HepG2 (cell line): ENCODE measurements around the gene IGFBP6. TPM values are rescaled to one million over a fixed set of nuclear protein-coding genes. Genes with fewer than 3 reads are reported as not detected.
A peak's percentile ranks its signal among the peaks of the same experiment; 100 is the strongest.

ENCODE experiments used
- ATAC-seq: fragments of 200-7000 bp; cut with Tn5 transposase; 3 replicates; pipeline ENCODE4 v1.9.1; 2020; ENCODE audit warnings: mild to moderate bottlenecking, moderate library complexity
- BruUV-seq: library from RNA; stranded (reverse); fragments of 400-500 nt; replicated peaks from 2 replicates; lab custom pipeline; 2021; lab: Mats Ljungman, UMichigan
- CTCF ChIA-PET: fragments of 300-600 bp; formaldehyde crosslinking; extraction: SDS; loops from one replicate; lab custom pipeline; 2021; ENCODE audit warnings: low total read pairs, inconsistent platforms, low intra/inter-chr PET ratio; lab: Yijun Ruan, JAX
- POLR2A ChIA-PET: fragments of 350-600 bp; sonication (Branson Sonifier 250); formaldehyde crosslinking; loops from one replicate; lab custom pipeline; 2020; ENCODE audit warnings: antibody characterized with exemption, inconsistent platforms; lab: Yijun Ruan, JAX
- DNase-seq: peaks from one replicate; pipeline ENCODE4 v3.0.0-alpha.2; 2015; ENCODE audit warnings: low spot score
- FAIRE-seq: peaks from 3 replicates; lab custom pipeline; 2011; peaks lifted over from hg19 to GRCh38; lab: Jason Lieb, UNC
- H2AFZ ChIP-seq: one replicate; pipeline ENCODE4 v1.6.1; 2011; ENCODE audit warnings: low read length, inconsistent platforms
- H3K27ac ChIP-seq: fragments of 300-600 bp; 3 replicates; pipeline ENCODE4 v1.8.0; 2011; ENCODE audit warnings: mixed run types, mild to moderate bottlenecking, mixed read lengths, low read length, inconsistent platforms; ENCODE audit not compliant: insufficient read depth; ENCODE audit errors: extremely low read length
- H3K27me3 ChIP-seq, 2 experiments: fragments of 200-600 bp in 1 of 2; 2 replicates in 1 of 2; 3 replicates in 1 of 2; pipeline versions ENCODE4 v1.6.0 to v1.8.0; 2011; ENCODE audit warnings: low read length in 2 of 2, mild to moderate bottlenecking in 2 of 2, moderate library complexity in 2 of 2, inconsistent platforms in 1 of 2; ENCODE audit not compliant: insufficient read depth in 2 of 2, control insufficient read depth in 1 of 2
- H3K36me3 ChIP-seq, 2 experiments: fragments of 200-600 bp in 1 of 2; replicated peaks in 1 of 2; 2 replicates in 1 of 2; 3 replicates in 1 of 2; pipeline versions ENCODE4 v1.5.1 to v1.8.0; 2011; ENCODE audit warnings: low read length in 2 of 2, inconsistent platforms in 1 of 2; ENCODE audit not compliant: insufficient read depth in 2 of 2, control insufficient read depth in 1 of 2
- H3K4me1 ChIP-seq: 2 replicates; pipeline ENCODE4 v1.5.1; 2012; ENCODE audit warnings: low read length, inconsistent platforms; ENCODE audit not compliant: insufficient read depth
- H3K4me2 ChIP-seq: 2 replicates; pipeline ENCODE4 v1.6.0; 2011; ENCODE audit warnings: low read depth, low read length, inconsistent platforms
- H3K4me3 ChIP-seq, 3 experiments: fragments of 200-600 bp in 1 of 3; sonication (generic), shearing (Covaris generic) in 1 of 3; replicated peaks in 1 of 3; 2 replicates each; pipeline ENCODE4 v1.5.1; 2011 to 2016; ENCODE audit warnings: low read length in 3 of 3, inconsistent platforms in 2 of 3, low read depth in 2 of 3, mild to moderate bottlenecking in 2 of 3, control low read depth in 1 of 3, mixed read lengths in 1 of 3; ENCODE audit not compliant: insufficient read depth in 1 of 3
- H3K79me2 ChIP-seq: one replicate; pipeline ENCODE4 v1.6.1; 2011; ENCODE audit warnings: low read length, inconsistent platforms; ENCODE audit not compliant: insufficient read depth
- H3K9ac ChIP-seq: 2 replicates; pipeline ENCODE4 v1.6.0; 2011; ENCODE audit warnings: mild to moderate bottlenecking, low read depth, low read length, inconsistent platforms; ENCODE audit not compliant: insufficient read depth
- H3K9me3 ChIP-seq: 2 replicates; pipeline ENCODE4 v1.5.1; 2012; ENCODE audit warnings: mild to moderate bottlenecking, low read length
- H4K20me1 ChIP-seq: 2 replicates; pipeline ENCODE4 v1.6.0; 2011; ENCODE audit warnings: inconsistent platforms, mild to moderate bottlenecking, low read length, moderate library complexity; ENCODE audit not compliant: insufficient read depth
- HNRNPL ChIP-seq: fragments of 200-400 bp; formaldehyde crosslinking; IDR thresholded peaks from 2 replicates; pipeline ENCODE4 v1.6.1; 2017; ENCODE audit warnings: mild to moderate bottlenecking, low read depth, low read length
- HOXA5 ChIP-seq: sonication (generic); formaldehyde crosslinking; IDR thresholded peaks from 2 replicates; pipeline ENCODE4 v1.4.0; 2020; ENCODE audit warnings: missing genetic modification reagents
- MED13 ChIP-seq: sonication (generic); formaldehyde crosslinking; IDR thresholded peaks from 2 replicates; pipeline ENCODE4 v1.5.0; 2020; ENCODE audit warnings: missing genetic modification reagents
- RBFOX2 ChIP-seq: fragments of 200-400 bp; formaldehyde crosslinking; IDR thresholded peaks from 2 replicates; pipeline ENCODE4 v1.6.1; 2017; ENCODE audit warnings: low read depth, mild to moderate bottlenecking, low read length
- SMAD1 ChIP-seq: sonication (generic); formaldehyde crosslinking; IDR thresholded peaks from 2 replicates; pipeline ENCODE4 v1.4.0; 2020; ENCODE audit warnings: missing genetic modification reagents, low read depth, mild to moderate bottlenecking, borderline replicate concordance
- ZNF589 ChIP-seq: sonication (generic); formaldehyde crosslinking; conservative IDR thresholded peaks from 2 replicates; pipeline ENCODE4 v1.8.0; 2022; ENCODE audit warnings: mild to moderate bottlenecking, moderate library complexity, missing genetic modification reagents
- ZNF605 ChIP-seq: sonication (generic); formaldehyde crosslinking; IDR thresholded peaks from 2 replicates; pipeline ENCODE4 v1.8.0; 2022; ENCODE audit warnings: mild to moderate bottlenecking, missing genetic modification reagents
- ZNF891 ChIP-seq: sonication (generic); formaldehyde crosslinking; IDR thresholded peaks from 2 replicates; pipeline ENCODE4 v1.5.0; 2020; ENCODE audit warnings: mild to moderate bottlenecking, missing genetic modification reagents
- WGBS: methylation state at CpG from one replicate; pipeline ENCODE4 v1.1.6; 2017; ENCODE audit warnings: low lambda C conversion rate; 5-methylcytosine and 5-hydroxymethylcytosine counted together
- in situ Hi-C: cut with HindIII; loops from 2 replicates; pipeline ENCODE4 v1.10.0; 2017; ENCODE audit warnings: low pct_unique_long_range_greater_than_20kb; ENCODE audit not compliant: extremely low pct_ligation_motif_present
- intact Hi-C: fragments of 100-400 bp; cut with micrococcal nuclease; formaldehyde crosslinking; loops from one replicate; pipeline ENCODE4 v1.10.0; 2022; ENCODE audit not compliant: unreplicated experiment
- polyA plus RNA-seq, 8 experiments: library from polyadenylated mRNA; depleted of rRNA in 3 of 8; stranded (reverse) in 7 of 8; unstranded in 1 of 8; fragments of >200 nt; fragmentation: Illumina TruSeq in 4 of 8; extraction: Trizol in 4 of 8; gene quantifications; 2 replicates each; pipeline versions ENCODE4 v1.2.1 to v1.2.3, GENCODE V29; 2011 to 2016; ENCODE audit warnings: low read depth in 4 of 8, missing spikeins in 1 of 8, mixed read lengths in 1 of 8; ENCODE audit not compliant: insufficient read depth in 1 of 8
- total RNA-seq, 5 experiments: library from RNA; depleted of rRNA; stranded (reverse); fragments of >200 nt; fragmentation: Illumina TruSeq; extraction: Trizol; gene quantifications; 2 replicates each; pipeline ENCODE4 v1.2.3, GENCODE V29; 2016; ENCODE audit warnings: low read depth in 1 of 5
- TF ChIP-seq, protein P1 (sequence below): sonication (generic); formaldehyde crosslinking; IDR thresholded peaks from 2 replicates; pipeline ENCODE4 v1.9.0; 2021; ENCODE audit warnings: missing genetic modification reagents, borderline replicate concordance
- TF ChIP-seq, protein P2 (sequence below): sonication (generic); formaldehyde crosslinking; IDR thresholded peaks from 2 replicates; pipeline ENCODE4 v1.5.1; 2020; ENCODE audit warnings: missing genetic modification reagents, mild to moderate bottlenecking, borderline replicate concordance
- TF ChIP-seq, protein P3 (sequence below): sonication (generic); formaldehyde crosslinking; IDR thresholded peaks from 2 replicates; pipeline ENCODE4 v1.5.1; 2020; ENCODE audit warnings: missing genetic modification reagents, mild to moderate bottlenecking, borderline replicate concordance

The IGFBP6 gene
- total and polyA plus RNA-seq, 2 of the 13 experiments (the other 11 are each of a cell fraction or from before 2014, with no cell fraction given): 3.9 to 25.2 TPM

DNA sequence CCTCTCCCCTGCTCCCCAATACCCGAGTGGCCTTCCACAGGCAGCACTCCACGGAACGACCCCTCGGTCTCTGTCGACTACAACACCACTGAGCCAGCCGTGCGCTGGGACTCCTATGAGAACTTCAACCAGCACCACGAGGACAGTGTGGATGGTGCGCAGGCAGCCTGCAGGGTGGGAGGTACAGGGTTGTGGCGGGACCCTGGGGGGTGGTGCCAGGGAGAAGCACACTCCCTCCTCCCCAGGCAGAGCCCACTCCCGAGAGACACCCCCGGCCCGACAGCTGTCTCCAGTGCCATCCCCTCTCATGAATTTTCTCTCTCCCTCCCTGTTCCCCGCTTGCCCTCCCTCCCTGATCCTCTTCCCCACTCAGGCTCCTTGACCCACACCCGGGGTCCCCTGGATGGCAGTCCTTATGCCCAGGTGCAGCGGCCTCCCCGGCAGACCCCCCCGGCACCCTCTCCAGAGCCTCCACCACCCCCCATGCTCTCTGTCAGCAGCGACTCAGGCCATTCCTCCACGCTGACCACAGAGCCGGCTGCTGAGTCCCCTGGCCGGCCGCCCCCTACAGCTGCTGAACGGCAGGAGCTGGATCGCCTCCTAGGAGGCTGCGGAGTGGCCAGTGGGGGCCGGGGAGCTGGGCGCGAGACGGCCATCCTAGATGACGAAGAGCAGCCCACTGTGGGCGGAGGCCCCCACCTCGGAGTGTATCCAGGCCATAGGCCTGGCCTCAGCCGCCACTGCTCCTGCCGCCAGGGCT lies 38.6 kb upstream of the IGFBP6 start:
- ChIA-PET CTCF (no interaction called here), POLR2A (interaction anchor here (1.5 to 3.0 kb wide), 2 partner anchors 7 to 11 kb away, joined by 4 to 50 read pairs; no protein-coding TSS in a partner anchor)
- peaks cover 0 to 16% of the 10 kb centered on the region in 2 experiments; a peak in 2 of 5 replicates for H3K36me3 ChIP-seq
- H3K4me2 ChIP-seq: no peak overlapping the region
- H3K27ac ChIP-seq: no peak overlapping the region
- in situ Hi-C loops: no loop called here
- peaks cover 30% of the 10 kb centered on the region for H3K4me1 ChIP-seq
- H3K9me3 ChIP-seq: no peaks in the 10 kb centered on the region
- no peaks in the 10 kb centered on the region for H3K27me3 ChIP-seq
- intact Hi-C loops: no loop called here
- BruUV-seq: no TSS peak
- H4K20me1 ChIP-seq: no peaks in the 10 kb centered on the region
- no peak for FAIRE-seq
- H3K9ac ChIP-seq: no peak overlapping the region
- TF ChIP-seq RBFOX2 (peak; percentile 40; the same call in 1 of the 2 replicates), ZNF589 (no peak)
- ATAC-seq: no peak
- no peak overlapping the region for H3K4me3 ChIP-seq
- no peak for DNase-seq
- no peaks in the 10 kb centered on the region for H3K79me2 ChIP-seq
- WGBS: 98% methylated on average over 18 of the region's 35 CpGs
- no peak overlapping the region for H2AFZ ChIP-seq

DNA sequence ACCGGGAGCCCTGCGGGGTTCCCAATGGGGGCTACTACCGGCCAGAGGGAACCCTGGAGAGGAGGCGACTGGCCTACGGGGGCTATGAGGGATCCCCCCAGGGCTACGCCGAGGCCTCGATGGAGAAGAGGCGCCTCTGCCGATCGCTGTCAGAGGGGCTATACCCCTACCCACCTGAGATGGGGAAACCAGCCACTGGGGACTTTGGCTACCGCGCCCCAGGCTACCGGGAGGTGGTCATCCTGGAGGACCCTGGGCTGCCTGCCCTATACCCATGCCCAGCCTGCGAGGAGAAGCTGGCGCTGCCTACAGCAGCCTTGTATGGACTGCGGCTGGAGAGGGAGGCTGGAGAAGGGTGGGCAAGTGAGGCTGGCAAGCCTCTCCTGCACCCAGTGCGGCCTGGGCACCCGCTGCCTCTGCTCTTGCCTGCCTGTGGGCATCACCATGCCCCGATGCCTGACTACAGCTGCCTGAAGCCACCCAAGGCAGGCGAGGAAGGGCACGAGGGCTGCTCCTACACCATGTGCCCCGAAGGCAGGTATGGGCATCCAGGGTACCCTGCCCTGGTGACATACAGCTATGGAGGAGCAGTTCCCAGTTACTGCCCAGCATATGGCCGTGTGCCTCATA lies 37.9 kb upstream of the IGFBP6 start:
- POLR2A ChIA-PET: interaction anchor here (3.0 to 3.4 kb wide), 2 partner anchors 8 to 11 kb away, joined by 37 to 50 read pairs; partner anchors contain the start of gene TNS2
- no peak overlapping the region for H2AFZ ChIP-seq
- no peak for DNase-seq
- no peak overlapping the region for H3K27ac ChIP-seq
- H3K9ac ChIP-seq: no peak overlapping the region
- H4K20me1 ChIP-seq: no peaks in the 10 kb centered on the region
- no peak for ATAC-seq
- no peaks in the 10 kb centered on the region for H3K9me3 ChIP-seq
- H3K79me2 ChIP-seq: no peaks in the 10 kb centered on the region
- 97% methylated on average over 11 of the region's 24 CpGs for WGBS
- in situ Hi-C loops (loop anchor here (5.0 kb wide), 2 partner anchors 43 to 133 kb away; partner anchors contain the start of gene SOAT2), intact Hi-C loops (no loop called here)
- no peak overlapping the region for H3K4me2 ChIP-seq
- CTCF ChIA-PET: no interaction called here
- H3K4me3 ChIP-seq: no peak overlapping the region
- H3K4me1 ChIP-seq: peaks cover 25% of the 10 kb centered on the region
- no TSS peak for BruUV-seq
- no peaks in the 10 kb centered on the region for H3K27me3 ChIP-seq
- FAIRE-seq: no peak
- H3K36me3 ChIP-seq: peaks cover 0 to 16% of the 10 kb centered on the region in 2 experiments; a peak in 2 of 5 replicates
- TF ChIP-seq ZNF605: no peak
- TF ChIP-seq HNRNPL: 0 out of 2 replicates have a peak, but pooled peaks have one; percentile 19
- no peak for TF ChIP-seq HOXA5 (CRISPR knock-in tag)
- TF ChIP-seq ZNF891: no peak
- TF ChIP-seq SMAD1 (CRISPR knock-in tag): no peak
- TF ChIP-seq MED13: no peak
- TF ChIP-seq, protein P1, sequence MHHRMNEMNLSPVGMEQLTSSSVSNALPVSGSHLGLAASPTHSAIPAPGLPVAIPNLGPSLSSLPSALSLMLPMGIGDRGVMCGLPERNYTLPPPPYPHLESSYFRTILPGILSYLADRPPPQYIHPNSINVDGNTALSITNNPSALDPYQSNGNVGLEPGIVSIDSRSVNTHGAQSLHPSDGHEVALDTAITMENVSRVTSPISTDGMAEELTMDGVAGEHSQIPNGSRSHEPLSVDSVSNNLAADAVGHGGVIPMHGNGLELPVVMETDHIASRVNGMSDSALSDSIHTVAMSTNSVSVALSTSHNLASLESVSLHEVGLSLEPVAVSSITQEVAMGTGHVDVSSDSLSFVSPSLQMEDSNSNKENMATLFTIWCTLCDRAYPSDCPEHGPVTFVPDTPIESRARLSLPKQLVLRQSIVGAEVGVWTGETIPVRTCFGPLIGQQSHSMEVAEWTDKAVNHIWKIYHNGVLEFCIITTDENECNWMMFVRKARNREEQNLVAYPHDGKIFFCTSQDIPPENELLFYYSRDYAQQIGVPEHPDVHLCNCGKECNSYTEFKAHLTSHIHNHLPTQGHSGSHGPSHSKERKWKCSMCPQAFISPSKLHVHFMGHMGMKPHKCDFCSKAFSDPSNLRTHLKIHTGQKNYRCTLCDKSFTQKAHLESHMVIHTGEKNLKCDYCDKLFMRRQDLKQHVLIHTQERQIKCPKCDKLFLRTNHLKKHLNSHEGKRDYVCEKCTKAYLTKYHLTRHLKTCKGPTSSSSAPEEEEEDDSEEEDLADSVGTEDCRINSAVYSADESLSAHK: no peak
- TF ChIP-seq, protein P2, sequence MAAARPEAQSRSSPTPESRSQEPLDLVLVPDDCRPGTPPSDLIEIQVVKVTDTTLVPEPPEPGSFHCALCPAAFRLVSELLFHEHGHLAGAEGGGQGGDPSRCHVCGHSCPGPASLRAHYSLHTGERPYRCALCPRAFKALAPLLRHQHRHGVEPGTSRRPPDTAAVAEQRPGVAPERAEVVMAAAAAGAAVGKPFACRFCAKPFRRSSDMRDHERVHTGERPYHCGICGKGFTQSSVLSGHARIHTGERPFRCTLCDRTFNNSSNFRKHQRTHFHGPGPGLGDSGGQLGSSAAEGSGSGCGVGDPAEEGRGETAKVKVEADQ: no peak
- TF ChIP-seq, protein P3, sequence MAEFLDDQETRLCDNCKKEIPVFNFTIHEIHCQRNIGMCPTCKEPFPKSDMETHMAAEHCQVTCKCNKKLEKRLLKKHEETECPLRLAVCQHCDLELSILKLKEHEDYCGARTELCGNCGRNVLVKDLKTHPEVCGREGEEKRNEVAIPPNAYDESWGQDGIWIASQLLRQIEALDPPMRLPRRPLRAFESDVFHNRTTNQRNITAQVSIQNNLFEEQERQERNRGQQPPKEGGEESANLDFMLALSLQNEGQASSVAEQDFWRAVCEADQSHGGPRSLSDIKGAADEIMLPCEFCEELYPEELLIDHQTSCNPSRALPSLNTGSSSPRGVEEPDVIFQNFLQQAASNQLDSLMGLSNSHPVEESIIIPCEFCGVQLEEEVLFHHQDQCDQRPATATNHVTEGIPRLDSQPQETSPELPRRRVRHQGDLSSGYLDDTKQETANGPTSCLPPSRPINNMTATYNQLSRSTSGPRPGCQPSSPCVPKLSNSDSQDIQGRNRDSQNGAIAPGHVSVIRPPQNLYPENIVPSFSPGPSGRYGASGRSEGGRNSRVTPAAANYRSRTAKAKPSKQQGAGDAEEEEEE (CRISPR knock-in tag): no peak
